HG02759 (cell line): ENCODE data around the gene HDAC1.
"Not testable (repeated sequence)": the region's sequence is repeated elsewhere in the genome, so short reads cannot be mapped to it uniquely, and the experiment has no call there.

Experiments used
- ATAC-seq: cut with Tn5 transposase; IDR thresholded peaks from one replicate; pipeline ENCODE4 v1.9.1; 2021; ENCODE audit warnings: mild to moderate bottlenecking, moderate library complexity; ENCODE audit not compliant: unreplicated experiment

The HDAC1 gene

GRCh38 chr1:32291708-32292538 lies at the start of gene HDAC1:
HDAC1 (plus strand) TSS chr1:32292083; CDS start chr1:32292170, 87 bp downstream.
- peak; percentile 98 for ATAC-seq

GRCh38 chr1:32242341-32242851 lies 49.5 kb upstream of the HDAC1 start:
- no peak for ATAC-seq

GRCh38 chr1:32246888-32247273 lies 45.0 kb upstream of the HDAC1 start, which contains the start of gene FAM167B:
FAM167B (plus strand) TSS chr1:32247222; CDS start chr1:32247422, 200 bp downstream.
- ATAC-seq, result no peak

- ATAC-seq, result no peak
These were observed 44.4 kb upstream of the HDAC1 start for GRCh38 chr1:32247452-32247851.

- ATAC-seq, result peak; percentile 30
These were observed 43.6 kb upstream of the HDAC1 start for GRCh38 chr1:32247983-32248889.

GRCh38 chr1:32249831-32250525 lies 41.9 kb upstream of the HDAC1 start:
- peak; percentile 60 for ATAC-seq

- no peak for ATAC-seq
These were observed 40.8 kb upstream of the HDAC1 start, which contains the start of gene LCK for GRCh38 chr1:32250893-32251716. LCK (plus strand) TSS chr1:32251265; CDS start chr1:32274330, 23,065 bp downstream.

- ATAC-seq, result no peak
These were observed 36.5 kb upstream of the HDAC1 start for GRCh38 chr1:32255072-32256071.

- no peak for ATAC-seq
These were observed 35.2 kb upstream of the HDAC1 start for GRCh38 chr1:32256473-32257226.

- ATAC-seq, result no peak
These were observed 34.7 kb upstream of the HDAC1 start for GRCh38 chr1:32257227-32257508.

- ATAC-seq, result not testable (repeated sequence)
These were observed 28.7 kb upstream of the HDAC1 start for GRCh38 chr1:32263236-32263593.

GRCh38 chr1:32263744-32264143 lies 28.1 kb upstream of the HDAC1 start:
- no peak for ATAC-seq

- ATAC-seq, result no peak
These were observed 26.0 kb upstream of the HDAC1 start for GRCh38 chr1:32265846-32266245.

- no peak for ATAC-seq
These were observed 24.8 kb upstream of the HDAC1 start for GRCh38 chr1:32266921-32267591.

GRCh38 chr1:32269744-32270143 lies 22.1 kb upstream of the HDAC1 start:
- no peak for ATAC-seq

GRCh38 chr1:32272557-32273390 lies 19.1 kb upstream of the HDAC1 start:
- ATAC-seq, result no peak
